GM19324 (cell line): ENCODE results near the gene C13orf46.
"Not testable (repeated sequence)": the region's sequence is repeated elsewhere in the genome, so short reads cannot be mapped to it uniquely, and the experiment has no call there.

Experiments used
- ATAC-seq: cut with Tn5 transposase; IDR thresholded peaks from one replicate; pipeline ENCODE4 v1.9.1; 2021; ENCODE audit warnings: mild to moderate bottlenecking, moderate library complexity; ENCODE audit not compliant: unreplicated experiment, low FRiP score

Gene C13orf46

DNA sequence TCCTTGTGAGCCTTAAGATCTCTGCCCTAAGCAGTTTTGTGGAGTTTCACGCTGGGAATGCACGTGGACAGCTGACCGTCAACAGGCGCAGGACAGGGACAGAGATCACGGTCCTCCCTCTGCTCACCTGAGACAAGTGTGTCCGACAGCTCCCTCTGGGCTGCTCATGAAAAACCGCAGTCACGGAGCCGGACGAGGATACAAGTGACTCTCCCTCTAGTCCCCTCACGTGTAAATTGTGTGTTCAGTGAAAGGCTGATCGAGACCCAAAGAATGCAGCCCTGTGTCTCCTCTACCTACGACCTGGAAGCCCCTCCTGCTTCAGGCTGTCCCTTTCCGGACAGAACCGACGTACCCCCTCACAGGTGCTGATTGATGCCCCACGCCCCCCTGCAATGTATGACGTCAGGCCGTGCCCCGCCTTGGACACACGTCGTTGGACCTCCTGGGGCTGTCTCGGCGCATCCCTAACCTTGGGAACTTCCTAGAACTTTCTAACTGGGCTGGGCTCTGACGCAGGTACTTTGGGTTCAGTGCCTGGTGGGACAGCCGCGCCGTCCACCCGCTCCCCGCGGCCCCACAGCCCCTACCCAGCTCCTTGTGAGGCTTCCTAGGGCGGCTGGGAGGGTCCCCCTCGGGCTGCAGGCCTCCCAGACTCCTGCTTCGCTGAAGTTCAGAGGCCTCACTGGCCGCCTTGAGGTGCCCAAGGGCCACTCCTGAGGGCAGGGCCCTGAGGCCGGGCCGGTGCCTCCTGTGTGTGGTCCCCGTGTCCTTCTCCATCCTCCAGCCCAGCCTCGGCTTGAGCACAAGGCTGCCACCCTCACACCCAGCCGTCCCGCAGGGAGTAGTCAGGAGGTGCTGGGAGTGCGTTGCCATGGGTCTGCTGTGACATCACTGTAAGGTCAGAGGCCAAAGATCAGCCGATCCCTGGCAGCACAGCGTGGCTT is at the start of gene C13orf46:
Gene C13orf46 (minus strand): TSS at position 859 of the 947 bp plus-strand sequence. CDS start 79 bp downstream, at position 780.
- no peak for ATAC-seq

GRCh38 chr13:114022876-114023275 is 49.0 kb upstream of the C13orf46 start:
- no peak for ATAC-seq

GRCh38 chr13:114022309-114022669 is 48.4 kb upstream of the C13orf46 start:
- ATAC-seq, result no peak

DNA sequence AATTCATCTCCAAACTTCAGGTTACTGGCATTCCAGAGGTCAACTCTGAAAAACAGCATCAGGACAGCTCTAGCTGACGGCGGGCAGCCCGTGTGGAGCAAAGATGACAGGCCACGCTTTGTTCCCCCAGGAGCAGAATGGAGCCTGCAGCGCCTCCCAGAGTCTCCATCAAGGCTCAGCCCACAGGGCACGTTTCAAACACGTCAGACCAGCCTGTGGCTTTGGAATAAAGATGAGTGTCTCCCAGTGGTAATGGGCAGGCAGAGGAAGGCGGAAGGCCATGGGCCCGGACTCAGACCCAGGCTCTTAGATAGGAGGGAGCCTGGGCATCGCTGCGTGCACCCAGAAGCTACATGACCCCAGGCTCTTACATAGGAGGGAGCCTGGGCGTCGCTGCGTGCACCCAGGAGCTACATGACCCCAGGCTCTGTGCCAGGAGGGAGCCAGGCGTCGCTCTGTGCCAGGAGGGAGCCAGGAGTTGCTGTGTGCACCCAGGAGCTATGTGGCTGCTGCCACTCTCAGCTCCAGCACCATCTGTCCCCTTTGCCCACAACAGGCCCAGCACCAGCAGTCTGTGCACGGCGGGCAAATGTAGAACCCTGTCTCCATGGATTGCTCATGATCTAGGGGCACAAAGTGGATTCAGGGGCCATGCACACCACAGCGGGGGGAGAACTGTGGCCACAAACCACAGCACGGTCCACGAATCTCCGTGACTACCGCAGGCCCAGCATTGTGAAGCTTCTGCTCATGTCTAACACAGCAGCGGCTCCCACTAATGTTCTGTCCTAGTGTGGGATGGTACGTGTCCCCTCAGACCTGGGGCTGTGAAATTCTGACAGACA is 47.8 kb upstream of the C13orf46 start:
- no peak for ATAC-seq

DNA sequence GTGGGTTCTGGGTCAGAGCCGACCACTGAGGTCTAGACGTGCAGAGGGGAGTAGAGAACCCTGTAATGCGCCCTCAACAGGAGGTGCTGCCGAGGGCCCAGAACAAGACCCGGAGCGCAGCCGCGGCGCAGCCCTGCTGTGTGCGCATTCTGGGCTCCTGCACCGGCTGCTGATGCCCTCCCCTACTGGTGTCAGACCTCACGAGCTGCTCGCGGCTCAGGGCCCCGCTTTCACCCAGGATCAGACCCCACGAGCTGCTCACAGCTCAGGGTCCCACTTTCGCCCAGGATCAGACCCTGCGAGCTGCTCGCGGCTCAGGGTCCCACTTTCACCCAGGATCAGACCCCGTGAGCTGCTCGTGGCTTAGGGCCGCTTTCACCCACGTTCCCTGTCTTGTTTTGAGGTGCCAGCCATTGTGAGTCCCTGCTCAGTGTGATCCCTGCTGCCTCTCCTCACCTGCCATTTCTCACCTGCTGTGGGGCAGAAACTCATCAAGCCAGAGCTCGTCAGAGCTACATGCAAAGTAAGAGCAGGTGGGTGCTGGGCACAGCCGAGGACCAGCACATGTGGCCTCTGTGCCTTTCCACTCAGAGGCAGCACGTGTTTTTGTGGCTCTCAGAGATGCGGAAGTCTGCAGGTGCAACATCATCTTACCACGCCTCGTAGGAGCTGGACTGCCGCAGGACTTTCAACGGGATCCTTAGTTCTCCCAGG is 47.0 kb upstream of the C13orf46 start:
- no peak for ATAC-seq

DNA sequence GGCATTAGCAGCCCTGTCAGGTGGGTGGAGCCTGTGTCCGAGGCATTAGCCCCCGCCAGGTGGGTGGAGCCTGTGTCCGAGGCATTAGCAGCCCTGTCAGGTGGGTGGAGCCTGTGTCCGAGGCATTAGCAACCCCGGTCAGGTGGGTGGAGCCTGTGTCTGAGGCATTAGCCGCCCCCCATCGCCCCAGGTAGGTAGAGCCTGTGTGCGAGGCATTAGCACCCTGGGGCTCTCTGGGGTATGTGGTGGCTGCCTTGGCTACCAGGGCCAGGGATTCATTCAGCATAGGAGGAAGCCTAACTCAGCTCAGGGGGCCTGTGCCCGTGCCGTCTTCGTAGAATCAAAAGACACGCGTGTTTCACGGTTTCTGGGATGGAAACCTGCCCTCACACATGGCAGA is 46.3 kb upstream of the C13orf46 start:
- ATAC-seq, result not testable (repeated sequence)

DNA sequence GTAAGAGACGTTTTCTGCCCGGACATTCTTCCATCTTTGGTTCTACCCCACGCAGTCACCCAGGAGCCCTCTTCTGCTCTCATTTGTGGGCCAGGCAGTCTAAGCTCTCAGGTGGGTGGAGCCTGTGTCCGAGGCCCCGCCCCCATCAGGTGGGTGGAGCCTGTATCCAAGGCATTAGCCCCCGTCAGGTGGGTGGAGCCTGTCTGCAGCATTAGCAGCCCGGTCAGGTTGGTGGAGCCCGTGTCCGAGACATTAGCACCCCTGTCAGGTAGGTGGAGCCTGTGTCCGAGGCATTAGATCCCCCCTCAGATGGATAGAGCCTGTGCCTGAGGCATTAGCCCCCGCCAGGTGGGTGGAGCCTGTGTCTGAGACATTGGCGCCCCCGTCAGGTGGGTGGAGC is 45.5 kb upstream of the C13orf46 start:
- no peak for ATAC-seq

GRCh38 chr13:114018461-114019055 is 44.7 kb upstream of the C13orf46 start:
- no peak for ATAC-seq

- ATAC-seq, result no peak
Measured at GRCh38 chr13:114017966-114018365, 44.1 kb upstream of the C13orf46 start.

GRCh38 chr13:114017028-114017630 is 43.3 kb upstream of the C13orf46 start:
- no peak for ATAC-seq

- no peak for ATAC-seq
Measured at GRCh38 chr13:114016321-114017027, 42.6 kb upstream of the C13orf46 start.

DNA sequence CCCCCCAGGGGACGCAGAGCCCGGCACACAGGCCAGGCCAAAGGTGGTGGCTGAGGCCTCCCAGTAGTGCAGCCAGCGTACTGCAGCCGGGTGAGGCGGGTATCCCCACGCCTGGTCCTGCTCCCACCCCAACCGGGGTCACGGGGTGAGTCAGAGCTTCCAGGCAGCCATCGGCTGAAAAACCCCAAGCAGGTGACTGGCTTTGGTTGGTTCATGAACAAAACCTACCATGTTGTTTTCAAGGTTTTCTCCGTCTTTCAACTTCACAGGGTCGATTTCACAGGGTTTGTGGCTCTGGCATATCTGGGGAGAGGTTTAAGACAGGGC is 42.1 kb upstream of the C13orf46 start:
- ATAC-seq, result no peak

DNA sequence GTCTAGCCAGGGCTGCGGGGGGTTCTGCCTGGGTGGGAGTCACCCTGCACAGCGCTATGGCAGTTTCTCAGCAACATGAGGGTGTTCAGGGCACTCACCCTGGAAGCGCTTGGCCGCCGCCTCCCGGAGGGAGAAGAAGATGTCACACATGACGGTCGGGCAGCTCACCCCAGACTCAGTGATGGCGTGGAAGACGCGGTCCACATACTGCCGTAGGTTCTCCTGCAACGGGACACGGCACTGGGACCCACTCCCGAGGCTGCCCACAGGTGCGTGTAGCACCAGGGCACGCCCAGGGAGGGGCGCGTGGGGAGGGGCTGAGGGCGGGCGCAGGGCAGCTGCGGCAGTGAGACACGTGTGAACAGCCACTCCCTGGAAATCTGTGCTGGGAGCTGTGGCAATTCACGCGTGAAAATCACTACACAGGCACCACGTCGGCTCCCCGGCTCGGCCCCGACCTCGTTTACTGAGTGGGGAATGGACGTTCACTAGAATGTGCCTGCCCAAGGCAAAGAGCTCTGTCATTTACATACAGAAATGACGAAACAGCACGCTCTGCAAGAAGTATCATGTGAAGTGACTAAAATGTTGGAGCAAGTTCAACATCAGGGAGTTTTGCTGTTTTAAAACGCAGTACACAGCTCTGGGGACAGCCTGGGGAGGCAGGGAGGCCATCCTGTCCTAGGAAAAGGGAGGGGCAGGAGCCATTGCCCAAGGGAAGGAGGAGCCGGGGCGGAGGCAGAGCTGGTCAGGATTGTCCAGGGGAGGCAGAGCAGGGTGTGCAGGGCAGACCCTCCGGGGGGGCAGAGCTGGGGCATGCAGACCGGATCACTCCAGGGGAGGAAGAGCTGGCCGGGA is 41.5 kb upstream of the C13orf46 start:
- no peak for ATAC-seq

GRCh38 chr13:114013952-114014629 is 40.2 kb upstream of the C13orf46 start:
- ATAC-seq, result no peak

- no peak for ATAC-seq
Measured at GRCh38 chr13:114013336-114013735, 39.5 kb upstream of the C13orf46 start.

DNA sequence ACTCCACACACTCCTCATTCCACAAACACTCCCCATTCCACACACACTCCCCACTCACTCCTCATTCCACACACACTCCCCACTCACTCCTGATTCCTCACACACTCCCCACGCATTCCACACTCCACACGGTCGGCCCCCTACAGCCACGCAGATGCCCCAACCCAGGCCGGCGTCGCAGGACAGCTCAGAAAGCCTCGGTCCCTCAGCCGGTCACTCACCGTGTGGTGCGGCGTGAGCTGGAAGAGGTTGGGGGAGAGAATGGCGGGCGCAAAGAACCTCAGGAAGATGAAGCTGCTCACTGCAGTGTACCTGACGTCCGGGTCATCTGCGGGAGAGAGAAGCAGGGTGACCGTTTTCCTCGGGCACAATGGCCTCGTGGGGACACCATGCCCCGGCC is 39.0 kb upstream of the C13orf46 start:
- ATAC-seq, result no peak

DNA sequence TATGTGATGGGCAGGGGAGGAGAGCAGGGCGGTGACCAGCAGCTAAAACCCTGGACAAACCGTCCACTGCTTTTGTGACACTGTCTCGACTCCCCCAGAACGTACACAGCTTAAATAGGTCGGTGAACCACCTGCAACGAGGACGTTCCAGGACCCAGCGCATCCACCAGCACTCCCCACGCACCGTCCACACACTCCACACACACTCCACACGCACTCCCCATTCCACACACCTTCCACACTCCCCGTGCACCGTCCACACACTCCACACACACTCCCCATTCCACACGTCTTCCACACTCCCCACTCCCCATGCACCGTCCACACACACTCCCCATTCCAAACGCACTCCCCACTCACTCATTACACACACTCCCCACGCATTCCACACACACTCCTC is 38.3 kb upstream of the C13orf46 start:
- no peak for ATAC-seq

GRCh38 chr13:114011226-114011625 is 37.4 kb upstream of the C13orf46 start:
- no peak for ATAC-seq
